ENCODE measurements around the gene RHOT2.

GRCh38 chr16:625117-625976 is 42.6 kb upstream of the RHOT2 start:
- TF ChIP-seq CTCF (IDR thresholded peaks at IDR 0.05) (no peak), POLR2A (IDR thresholded peaks at IDR 0.05) (no peak)
